Endothelial cell of umbilical vein (primary cell): ENCODE data around the gene C4orf33. TPM values are rescaled to one million over a fixed set of nuclear protein-coding genes. Genes with fewer than 3 reads are reported as not detected.

ENCODE experiments used
- BruUV-seq: library from RNA; stranded (reverse); fragments of 400-500 nt; replicated peaks from 2 replicates; lab custom pipeline; 2021; lab: Mats Ljungman, UMichigan
- CTCF ChIA-PET: fragments of 300-600, 350-600 bp; sonication (Branson Sonifier 250); formaldehyde crosslinking; loops from one replicate; lab custom pipeline; 2021; ENCODE audit warnings: antibody characterized with exemption, inconsistent platforms; lab: Charles Lee
- POLR2A ChIA-PET: fragments of 300-600, 350-600 bp; sonication (Branson Sonifier 250); formaldehyde crosslinking; loops from one replicate; lab custom pipeline; 2021; ENCODE audit warnings: antibody characterized with exemption, inconsistent platforms; lab: Charles Lee
- DNase-seq: peaks from one replicate; pipeline ENCODE4 v3.0.0-alpha.2; 2011; ENCODE audit warnings: low read depth, low spot score
- FAIRE-seq: peaks from 2 replicates; lab custom pipeline; 2011; peaks lifted over from hg19 to GRCh38; lab: Jason Lieb, UNC
- H2AFZ ChIP-seq: 2 replicates; pipeline ENCODE4 v1.6.0; 2012; ENCODE audit warnings: low read depth, low read length, control low read depth, inconsistent platforms
- H3K27ac ChIP-seq: 2 replicates; pipeline ENCODE4 v1.5.1; 2011; ENCODE audit warnings: low read depth, mild to moderate bottlenecking, control low read depth, low read length, moderate library complexity; ENCODE audit not compliant: insufficient read depth
- H3K27me3 ChIP-seq, 2 experiments: 2 replicates each; pipeline versions ENCODE4 v1.6.0 to v1.6.1; 2011; ENCODE audit warnings: low read length in 2 of 2, mixed read lengths in 1 of 2; ENCODE audit not compliant: control insufficient read depth in 2 of 2, insufficient read depth in 2 of 2
- H3K36me3 ChIP-seq, 2 experiments: 2 replicates in 1 of 2; 3 replicates in 1 of 2; pipeline ENCODE4 v1.5.1; 2011; ENCODE audit warnings: low read length in 2 of 2, mild to moderate bottlenecking in 1 of 2, moderate library complexity in 1 of 2; ENCODE audit not compliant: control insufficient read depth in 2 of 2, insufficient read depth in 2 of 2; ENCODE audit errors: extremely low read depth in 1 of 2
- H3K4me1 ChIP-seq: 3 replicates; pipeline ENCODE4 v1.5.1; 2011; ENCODE audit warnings: mild to moderate bottlenecking, low read length; ENCODE audit not compliant: control insufficient read depth, insufficient read depth; ENCODE audit errors: extremely low read depth
- H3K4me2 ChIP-seq: 2 replicates; pipeline ENCODE4 v1.6.1; 2011; ENCODE audit warnings: low read length, control low read depth, mixed read lengths; ENCODE audit not compliant: insufficient read depth
- H3K4me3 ChIP-seq, 3 experiments: fragments of 200-600 bp in 1 of 3; sonication (generic), shearing (Covaris generic) in 1 of 3; replicated peaks in 1 of 3; 2 replicates each; pipeline ENCODE4 v1.5.1; 2011 to 2016; ENCODE audit warnings: control low read depth in 3 of 3, low read length in 3 of 3, mild to moderate bottlenecking in 2 of 3, inconsistent platforms in 1 of 3, low read depth in 1 of 3, moderate library complexity in 1 of 3; ENCODE audit not compliant: insufficient read depth in 1 of 3
- H3K79me2 ChIP-seq: 2 replicates; pipeline ENCODE4 v1.6.0; 2012; ENCODE audit warnings: low read length, inconsistent platforms; ENCODE audit not compliant: control insufficient read depth, insufficient read depth
- H3K9ac ChIP-seq: replicated peaks from 2 replicates; pipeline ENCODE3; 2011; ENCODE audit warnings: low read length, control low read depth; ENCODE audit not compliant: insufficient read depth; ENCODE audit errors: extremely low read depth
- H3K9me1 ChIP-seq: replicated peaks from 3 replicates; pipeline ENCODE4 v1.6.0; 2011; ENCODE audit warnings: mild to moderate bottlenecking, low read length; ENCODE audit not compliant: control insufficient read depth, insufficient read depth; ENCODE audit errors: extremely low read depth
- H3K9me3 ChIP-seq: replicated peaks from 2 replicates; pipeline ENCODE4 v1.5.1; 2012; ENCODE audit warnings: low read length, inconsistent platforms; ENCODE audit not compliant: control insufficient read depth, insufficient read depth
- H4K20me1 ChIP-seq: replicated peaks from 2 replicates; pipeline ENCODE3; 2011; ENCODE audit warnings: mild to moderate bottlenecking, low read length; ENCODE audit not compliant: control insufficient read depth, insufficient read depth; ENCODE audit errors: extremely low read depth
- EZH2 ChIP-seq: IDR thresholded peaks from 2 replicates; pipeline ENCODE4 v1.6.1; 2012; ENCODE audit warnings: borderline replicate concordance, low read depth, mild to moderate bottlenecking, moderate library complexity, low read length, inconsistent platforms; ENCODE audit not compliant: severe bottlenecking
- FOS ChIP-seq: IDR thresholded peaks from 2 replicates; pipeline ENCODE4 v1.6.1; 2011; ENCODE audit warnings: mild to moderate bottlenecking, low read length, moderate library complexity, borderline replicate concordance; ENCODE audit not compliant: insufficient read depth
- GATA2 ChIP-seq: IDR thresholded peaks from 2 replicates; pipeline ENCODE4 v1.7.0; 2011; ENCODE audit warnings: low read depth, mild to moderate bottlenecking, moderate library complexity, mixed read lengths, low read length; ENCODE audit not compliant: insufficient read length, insufficient read depth
- JUN ChIP-seq: IDR thresholded peaks from 2 replicates; pipeline ENCODE4 v1.6.1; 2011; ENCODE audit warnings: borderline replicate concordance, low read depth; ENCODE audit not compliant: insufficient read length, insufficient read depth
- MYC ChIP-seq: IDR thresholded peaks from one replicate; pipeline ENCODE4 v1.6.1; 2011; ENCODE audit warnings: mild to moderate bottlenecking, low read depth, low read length
- POLR2A ChIP-seq: IDR thresholded peaks from 2 replicates; pipeline ENCODE4 v1.6.1; 2012; ENCODE audit warnings: low read depth, mild to moderate bottlenecking, control low read depth, low read length
- POLR2AphosphoS5 ChIP-seq: IDR thresholded peaks from 2 replicates; pipeline ENCODE4 v1.6.1; 2012; ENCODE audit warnings: low read depth, mild to moderate bottlenecking, control low read depth, low read length, moderate library complexity; ENCODE audit not compliant: insufficient read depth
- dilution Hi-C: fragments of 300-500 bp; cut with MboI; formaldehyde crosslinking; loops from one replicate; pipeline ENCODE4 v1.15.0; 2019; ENCODE audit warnings: low sequenced_read_pairs; ENCODE audit not compliant: extremely low pct_ligation_motif_present
- intact Hi-C: fragments of 100-400 bp; cut with micrococcal nuclease; formaldehyde crosslinking; loops from one replicate; pipeline ENCODE4 v1.10.0; 2022
- polyA plus RNA-seq, 4 experiments: library from polyadenylated mRNA; depleted of rRNA in 3 of 4; stranded (reverse) in 3 of 4; unstranded in 1 of 4; fragments of >200 nt; gene quantifications; 2 replicates each; pipeline versions ENCODE4 v1.2.1 to v1.2.3, GENCODE V29; 2011 to 2012; ENCODE audit warnings: missing spikeins in 1 of 4
- total RNA-seq: library from RNA; stranded (reverse); gene quantifications from 2 replicates; pipeline ENCODE4 v1.2.3, GENCODE V29; 2021
- TF ChIP-seq, protein P1 (sequence below), 2 donors: IDR thresholded peaks; 1 replicate in 1 of 2; 2 replicates in 1 of 2; pipeline ENCODE4 v1.5.1; 2011; ENCODE audit warnings: low read length in 2 of 2, mild to moderate bottlenecking in 2 of 2, moderate library complexity in 2 of 2, control low read depth in 1 of 2, inconsistent platforms in 1 of 2, low read depth in 1 of 2; ENCODE audit not compliant: insufficient read depth in 1 of 2; ENCODE audit errors: extremely low read depth in 1 of 2
- TF ChIP-seq, protein P2 (sequence below): IDR thresholded peaks from 2 replicates; pipeline ENCODE4 v1.6.1; 2011; ENCODE audit not compliant: insufficient read depth, insufficient read length

The C4orf33 gene
- total and polyA plus RNA-seq, 2 donors (not counting 3 experiments of a cell fraction or from before 2014, with no cell fraction given) = 2.6 to 9.4 TPM

DNA sequence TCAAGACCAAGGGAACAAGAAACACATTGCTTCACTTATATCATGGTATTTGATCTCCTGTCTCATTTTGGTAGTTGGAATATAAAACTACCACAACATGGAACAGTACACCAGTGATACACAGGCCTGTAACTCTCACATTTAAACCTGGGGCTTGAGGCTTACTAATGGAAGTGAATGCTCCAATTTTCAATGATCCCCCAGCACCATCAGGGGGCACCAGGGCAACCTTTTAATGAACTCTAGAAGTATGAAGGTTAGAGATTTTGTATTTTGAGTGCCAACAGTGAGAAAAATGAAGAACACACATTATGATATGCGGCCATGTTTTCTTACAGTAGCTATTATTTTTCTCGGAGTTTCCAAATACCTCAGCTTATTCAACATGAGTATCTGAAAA is 50.7 kb downstream of the C4orf33 start:
- no peak overlapping the region for H3K4me3 ChIP-seq
- no peaks in the 10 kb centered on the region for H3K36me3 ChIP-seq
- H3K9me1 ChIP-seq = no peaks in the 10 kb centered on the region
- no peak for FAIRE-seq
- no peaks in the 10 kb centered on the region for H3K4me1 ChIP-seq
- no peaks in the 10 kb centered on the region for H3K79me2 ChIP-seq
- DNase-seq = no peak
- CTCF ChIA-PET = no interaction called here
- no peaks in the 10 kb centered on the region for H3K9me3 ChIP-seq
- H3K27me3 ChIP-seq = no peaks in the 10 kb centered on the region
- no peaks in the 10 kb centered on the region for H4K20me1 ChIP-seq
- H3K9ac ChIP-seq = no peak overlapping the region
- dilution Hi-C loops (no loop called here), intact Hi-C loops (no loop called here)
- POLR2A ChIA-PET = no interaction called here
- H3K4me2 ChIP-seq = no peak overlapping the region
- TF ChIP-seq POLR2A = no peak
- TF ChIP-seq JUN = no peak
- no peak for TF ChIP-seq FOS
- TF ChIP-seq, protein P1, sequence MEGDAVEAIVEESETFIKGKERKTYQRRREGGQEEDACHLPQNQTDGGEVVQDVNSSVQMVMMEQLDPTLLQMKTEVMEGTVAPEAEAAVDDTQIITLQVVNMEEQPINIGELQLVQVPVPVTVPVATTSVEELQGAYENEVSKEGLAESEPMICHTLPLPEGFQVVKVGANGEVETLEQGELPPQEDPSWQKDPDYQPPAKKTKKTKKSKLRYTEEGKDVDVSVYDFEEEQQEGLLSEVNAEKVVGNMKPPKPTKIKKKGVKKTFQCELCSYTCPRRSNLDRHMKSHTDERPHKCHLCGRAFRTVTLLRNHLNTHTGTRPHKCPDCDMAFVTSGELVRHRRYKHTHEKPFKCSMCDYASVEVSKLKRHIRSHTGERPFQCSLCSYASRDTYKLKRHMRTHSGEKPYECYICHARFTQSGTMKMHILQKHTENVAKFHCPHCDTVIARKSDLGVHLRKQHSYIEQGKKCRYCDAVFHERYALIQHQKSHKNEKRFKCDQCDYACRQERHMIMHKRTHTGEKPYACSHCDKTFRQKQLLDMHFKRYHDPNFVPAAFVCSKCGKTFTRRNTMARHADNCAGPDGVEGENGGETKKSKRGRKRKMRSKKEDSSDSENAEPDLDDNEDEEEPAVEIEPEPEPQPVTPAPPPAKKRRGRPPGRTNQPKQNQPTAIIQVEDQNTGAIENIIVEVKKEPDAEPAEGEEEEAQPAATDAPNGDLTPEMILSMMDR (IDR thresholded peaks at IDR 0.05; ENCODE audit: extremely low read depth in 1 of 2, insufficient read depth in 1 of 2, low read depth in 1 of 2, low read length in 2 of 2) = no peak
- TF ChIP-seq EZH2 = no peak
- TF ChIP-seq, protein P2, sequence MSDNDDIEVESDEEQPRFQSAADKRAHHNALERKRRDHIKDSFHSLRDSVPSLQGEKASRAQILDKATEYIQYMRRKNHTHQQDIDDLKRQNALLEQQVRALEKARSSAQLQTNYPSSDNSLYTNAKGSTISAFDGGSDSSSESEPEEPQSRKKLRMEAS = no peak
- TF ChIP-seq POLR2AphosphoS5 = no peak
- TF ChIP-seq GATA2 = no peak
- no peak for TF ChIP-seq MYC
- BruUV-seq = no TSS peak
- H2AFZ ChIP-seq = no peak overlapping the region
- no peak overlapping the region for H3K27ac ChIP-seq
